BLaER1 (cell line): ENCODE results near the gene SEL1L2.

Experiments used
- H3K27ac ChIP-seq: shearing (Covaris generic); formaldehyde crosslinking; 2 replicates; pipeline ENCODE4 v1.8.1; 2022
- H3K27me3 ChIP-seq: shearing (Covaris generic); formaldehyde crosslinking; 2 replicates; pipeline ENCODE4 v1.8.1; 2022
- H3K36me3 ChIP-seq: shearing (Covaris generic); formaldehyde crosslinking; 2 replicates; pipeline ENCODE4 v1.8.1; 2022
- H3K4me1 ChIP-seq: shearing (Covaris generic); formaldehyde crosslinking; 2 replicates; pipeline ENCODE4 v1.8.1; 2022
- H3K4me2 ChIP-seq: shearing (Covaris generic); formaldehyde crosslinking; 2 replicates; pipeline ENCODE4 v1.8.1; 2022
- H3K4me3 ChIP-seq: shearing (Covaris generic); formaldehyde crosslinking; 2 replicates; pipeline ENCODE4 v1.8.1; 2022
- H3K9ac ChIP-seq: shearing (Covaris generic); formaldehyde crosslinking; 2 replicates; pipeline ENCODE4 v1.8.1; 2022
- H3K9me3 ChIP-seq: shearing (Covaris generic); formaldehyde crosslinking; 2 replicates; pipeline ENCODE4 v1.8.1; 2022
- H4K20me1 ChIP-seq: shearing (Covaris generic); formaldehyde crosslinking; 2 replicates; pipeline ENCODE4 v1.8.1; 2022
- Cebpa-rat ChIP-seq: shearing (Covaris generic); IDR thresholded peaks from 2 replicates; pipeline ENCODE4 v1.8.1; 2022

The SEL1L2 gene

DNA sequence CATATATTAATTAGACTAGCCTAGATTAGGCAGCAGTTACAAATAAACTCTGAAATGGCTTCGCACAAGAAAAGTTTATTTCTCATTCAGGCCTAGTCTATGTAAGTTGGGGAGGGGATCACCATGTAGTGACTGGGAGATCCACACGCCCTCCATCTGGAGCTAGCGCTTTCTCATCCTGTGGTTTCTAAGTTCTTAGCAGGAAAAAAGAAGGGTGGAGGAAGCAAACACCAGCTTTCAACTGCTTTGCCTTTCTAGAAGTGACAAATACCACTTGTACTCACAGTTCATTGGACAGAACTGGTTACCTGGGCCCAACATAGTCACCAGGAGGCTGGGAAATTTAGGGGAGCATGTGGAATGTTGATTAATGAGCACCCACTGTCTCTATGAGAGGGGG lies 158.9 kb downstream of the SEL1L2 start:
- Histone ChIP-seq H4K20me1 (no peaks in the 10 kb centered on the region), H3K4me3 (no peak overlapping the region), H3K4me1 (no peaks in the 10 kb centered on the region)

DNA sequence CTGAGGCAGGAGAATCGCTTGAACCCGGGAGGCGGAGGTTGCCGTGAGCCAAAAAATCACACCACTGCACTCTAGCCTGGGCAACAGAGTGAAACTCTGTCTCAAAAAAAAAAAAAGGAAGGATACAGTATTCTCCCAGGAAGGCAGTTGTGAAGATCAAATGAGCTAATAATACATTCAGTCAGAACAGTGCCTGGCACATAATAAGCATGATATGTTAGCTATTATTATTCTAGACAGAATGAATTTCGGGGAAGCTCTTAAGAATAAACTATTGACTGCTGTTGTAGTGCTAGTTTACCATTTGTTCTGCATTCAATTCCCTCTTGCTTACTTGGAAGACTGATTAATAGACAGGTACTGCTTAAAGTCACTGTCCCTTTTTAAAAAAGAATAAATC lies 164.9 kb downstream of the SEL1L2 start:
- no peak for TF ChIP-seq Cebpa-rat

More for the DNA sequence above, 158.9 kb downstream of the SEL1L2 start:
- no peak for TF ChIP-seq Cebpa-rat
- Histone ChIP-seq H3K27ac (no peak overlapping the region), H3K36me3 (no peaks in the 10 kb centered on the region), H3K9me3 (no peaks in the 10 kb centered on the region), H3K4me2 (no peak overlapping the region), H3K9ac (no peak overlapping the region), H3K27me3 (no peaks in the 10 kb centered on the region)

DNA sequence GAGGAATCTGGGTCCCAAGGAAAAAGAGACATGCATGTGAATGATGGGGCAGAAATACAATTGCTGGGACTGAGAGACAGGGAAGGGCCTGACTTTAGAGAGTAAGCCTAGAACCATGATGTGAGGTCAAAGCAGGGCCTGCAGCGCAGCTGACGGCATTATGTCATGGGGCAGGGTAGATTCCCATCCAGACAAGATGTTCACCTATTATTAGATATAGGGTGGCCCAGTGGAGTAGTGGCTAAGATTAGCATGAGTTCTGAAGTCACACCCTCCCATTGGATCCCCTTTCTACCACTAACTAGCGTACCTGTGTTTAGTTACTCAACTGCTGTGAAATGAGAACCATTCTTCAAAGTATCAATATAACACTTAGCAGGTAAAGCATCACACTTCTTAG lies 166.0 kb downstream of the SEL1L2 start:
- peaks cover 3% of the 10 kb centered on the region; the same call in 1 of the 2 replicates for H3K36me3 ChIP-seq
- H3K4me2 ChIP-seq = no peak overlapping the region
- TF ChIP-seq Cebpa-rat = no peak
- H3K9ac ChIP-seq = no peak overlapping the region
- H3K9me3 ChIP-seq = no peaks in the 10 kb centered on the region
- H3K27me3 ChIP-seq = no peaks in the 10 kb centered on the region
- peaks cover 8% of the 10 kb centered on the region for H3K4me1 ChIP-seq
- no peak overlapping the region for H3K4me3 ChIP-seq
- H3K27ac ChIP-seq = no peak overlapping the region
- H4K20me1 ChIP-seq = no peaks in the 10 kb centered on the region

More for the DNA sequence above, 164.9 kb downstream of the SEL1L2 start:
- H3K27ac ChIP-seq = no peak overlapping the region
- H3K9ac ChIP-seq = no peak overlapping the region
- no peak overlapping the region for H3K4me3 ChIP-seq
- H3K36me3 ChIP-seq = peaks cover 3% of the 10 kb centered on the region; the same call in 1 of the 2 replicates
- peaks cover 8% of the 10 kb centered on the region for H3K4me1 ChIP-seq
- H3K9me3 ChIP-seq = no peaks in the 10 kb centered on the region
- no peaks in the 10 kb centered on the region for H4K20me1 ChIP-seq
- peak overlapping the region; percentile 2 for H3K4me2 ChIP-seq
- no peaks in the 10 kb centered on the region for H3K27me3 ChIP-seq

DNA sequence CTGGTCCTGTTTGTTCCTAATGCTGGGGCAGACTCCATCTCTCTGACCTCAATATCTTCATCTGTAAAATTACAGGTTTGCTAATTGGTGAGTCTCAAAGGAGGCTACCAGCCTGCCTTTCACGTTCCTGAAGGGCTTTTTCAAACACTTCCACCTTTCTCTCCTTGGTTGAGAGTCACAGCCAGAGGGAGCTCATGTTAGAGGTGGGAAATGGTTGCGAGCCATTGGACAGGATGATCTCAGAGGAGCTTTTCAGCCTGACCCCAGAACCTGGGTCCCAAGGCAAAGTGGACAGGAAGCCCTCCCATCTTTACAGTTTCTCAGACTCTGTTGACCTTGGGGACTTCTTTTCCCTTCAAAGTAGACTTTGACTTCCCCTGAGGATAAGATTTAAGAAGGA lies 168.0 kb downstream of the SEL1L2 start:
- Histone ChIP-seq H3K4me1 (peaks cover 8% of the 10 kb centered on the region), H3K27me3 (no peaks in the 10 kb centered on the region), H3K9me3 (no peaks in the 10 kb centered on the region), H3K4me3 (no peak overlapping the region), H3K9ac (no peak overlapping the region), H3K27ac (no peak overlapping the region), H3K4me2 (no peak overlapping the region), H3K36me3 (peaks cover 16% of the 10 kb centered on the region; the same call in 1 of the 2 replicates), H4K20me1 (no peaks in the 10 kb centered on the region)
- no peak for TF ChIP-seq Cebpa-rat

DNA sequence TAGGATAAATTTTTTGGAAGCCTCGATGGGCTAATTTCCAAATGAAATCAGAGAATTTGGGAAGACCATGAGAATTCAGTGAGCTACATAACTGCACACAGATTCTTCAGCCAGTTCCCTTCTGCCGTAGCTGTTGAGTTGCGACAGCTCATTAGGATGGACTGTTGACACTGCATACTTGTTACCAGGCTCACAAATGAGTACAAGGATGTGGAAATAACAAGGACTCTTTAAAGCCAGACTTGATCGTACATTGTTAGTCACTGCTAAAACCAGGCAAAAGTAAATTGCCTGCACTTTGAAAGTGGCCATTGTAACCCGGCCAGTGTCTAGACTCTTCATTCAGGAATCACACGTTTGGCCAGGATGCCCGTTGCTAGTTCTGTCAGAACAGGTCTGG lies 168.5 kb downstream of the SEL1L2 start:
- Histone ChIP-seq H3K9me3 (no peaks in the 10 kb centered on the region), H4K20me1 (no peaks in the 10 kb centered on the region), H3K4me3 (no peak overlapping the region), H3K27me3 (no peaks in the 10 kb centered on the region), H3K27ac (no peak overlapping the region), H3K36me3 (peaks cover 22% of the 10 kb centered on the region), H3K9ac (no peak overlapping the region), H3K4me2 (no peak overlapping the region), H3K4me1 (peaks cover 8% of the 10 kb centered on the region)
- TF ChIP-seq Cebpa-rat = no peak

DNA sequence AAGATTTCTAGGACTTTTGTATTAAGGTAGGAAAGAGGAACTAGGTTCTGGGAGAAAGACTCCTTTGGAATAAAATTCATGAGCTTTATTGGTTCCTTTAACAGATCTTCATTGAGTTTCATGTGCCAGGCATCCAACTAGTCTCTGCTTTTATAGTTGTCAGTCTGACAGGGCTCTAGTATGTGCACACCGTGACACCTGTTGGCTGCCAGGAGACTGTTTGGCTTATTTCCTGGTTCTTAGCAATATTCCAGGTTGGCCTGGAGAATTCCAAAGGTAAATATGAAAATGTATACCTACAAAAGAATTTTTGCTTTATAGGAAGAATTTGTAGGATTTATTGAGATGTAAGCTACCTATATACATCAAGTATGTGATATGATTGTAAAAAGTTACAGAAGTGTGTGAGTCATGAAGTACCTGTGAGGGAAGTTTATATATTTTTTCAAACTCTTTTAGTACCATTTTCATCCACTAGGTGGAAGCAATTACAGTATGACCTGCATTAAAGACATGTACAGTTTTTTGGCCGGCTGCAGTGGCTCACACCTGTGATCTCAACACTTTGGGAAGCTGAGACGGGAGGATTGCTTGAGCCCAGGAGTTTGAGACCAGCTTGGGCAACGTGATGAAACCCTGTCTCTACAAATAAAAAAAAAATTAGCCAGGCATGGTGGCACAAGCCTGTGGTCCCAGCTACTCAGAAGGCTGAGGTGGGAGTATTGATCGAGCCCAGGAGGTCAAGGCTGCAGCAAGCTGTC lies 170.3 kb downstream of the SEL1L2 start:
- no peak overlapping the region for H3K9ac ChIP-seq
- no peak overlapping the region for H3K27ac ChIP-seq
- peaks cover 36% of the 10 kb centered on the region for H3K36me3 ChIP-seq
- H3K27me3 ChIP-seq = no peaks in the 10 kb centered on the region
- H3K4me3 ChIP-seq = no peak overlapping the region
- H3K9me3 ChIP-seq = no peaks in the 10 kb centered on the region
- H3K4me2 ChIP-seq = no peak overlapping the region
- H3K4me1 ChIP-seq = peaks cover 1% of the 10 kb centered on the region; the same call in 1 of the 2 replicates
- H4K20me1 ChIP-seq = no peaks in the 10 kb centered on the region
- no peak for TF ChIP-seq Cebpa-rat

DNA sequence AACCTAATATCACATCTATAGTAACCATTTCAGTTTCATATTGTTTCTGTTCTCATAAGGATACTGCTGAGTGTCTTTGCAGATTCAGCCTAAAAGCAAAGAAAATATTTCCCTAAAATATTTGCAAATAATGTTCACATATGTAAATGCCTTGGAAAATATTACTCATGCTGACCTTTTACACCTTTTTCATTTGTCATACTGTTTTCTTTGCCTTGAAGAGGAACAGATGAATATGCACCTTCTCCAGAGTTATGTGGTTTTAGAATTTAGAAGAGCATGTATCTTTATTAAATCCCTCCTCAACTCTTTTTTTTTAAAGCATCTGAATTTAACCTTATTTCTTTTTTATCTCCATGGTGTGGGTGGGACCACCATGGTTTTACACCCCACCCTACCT lies 173.1 kb downstream of the SEL1L2 start:
- Histone ChIP-seq H3K27me3 (no peaks in the 10 kb centered on the region), H3K27ac (no peak overlapping the region), H4K20me1 (peaks cover 6% of the 10 kb centered on the region; the same call in 1 of the 2 replicates), H3K4me1 (no peaks in the 10 kb centered on the region), H3K9me3 (no peaks in the 10 kb centered on the region), H3K4me3 (no peak overlapping the region), H3K36me3 (peaks cover 63% of the 10 kb centered on the region), H3K9ac (no peak overlapping the region), H3K4me2 (no peak overlapping the region)
- TF ChIP-seq Cebpa-rat = no peak

DNA sequence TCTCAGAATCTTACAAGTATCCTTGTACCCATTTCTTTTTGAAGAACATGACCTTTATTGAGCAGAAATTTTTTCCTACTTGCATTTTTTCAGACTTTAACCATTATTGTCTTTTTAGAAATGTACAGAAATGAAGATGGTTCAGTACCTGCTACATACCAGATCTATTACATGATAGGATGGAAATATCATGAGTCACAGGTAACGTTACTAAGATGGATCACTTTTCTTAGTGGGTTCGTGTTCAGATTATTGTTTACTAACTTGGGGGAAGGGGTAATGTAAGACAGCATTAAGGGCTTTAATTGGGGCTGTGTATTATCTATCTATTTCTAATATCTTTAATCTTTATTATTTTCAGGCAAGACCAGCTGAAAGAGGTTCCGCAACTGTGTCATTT lies 173.7 kb downstream of the SEL1L2 start:
- Histone ChIP-seq H3K9me3 (no peaks in the 10 kb centered on the region), H3K4me1 (no peaks in the 10 kb centered on the region), H3K36me3 (peaks cover 69% of the 10 kb centered on the region), H3K27ac (no peak overlapping the region), H4K20me1 (peaks cover 10% of the 10 kb centered on the region; the same call in 1 of the 2 replicates), H3K4me2 (no peak overlapping the region), H3K9ac (no peak overlapping the region), H3K27me3 (no peaks in the 10 kb centered on the region), H3K4me3 (no peak overlapping the region)
- TF ChIP-seq Cebpa-rat = no peak

DNA sequence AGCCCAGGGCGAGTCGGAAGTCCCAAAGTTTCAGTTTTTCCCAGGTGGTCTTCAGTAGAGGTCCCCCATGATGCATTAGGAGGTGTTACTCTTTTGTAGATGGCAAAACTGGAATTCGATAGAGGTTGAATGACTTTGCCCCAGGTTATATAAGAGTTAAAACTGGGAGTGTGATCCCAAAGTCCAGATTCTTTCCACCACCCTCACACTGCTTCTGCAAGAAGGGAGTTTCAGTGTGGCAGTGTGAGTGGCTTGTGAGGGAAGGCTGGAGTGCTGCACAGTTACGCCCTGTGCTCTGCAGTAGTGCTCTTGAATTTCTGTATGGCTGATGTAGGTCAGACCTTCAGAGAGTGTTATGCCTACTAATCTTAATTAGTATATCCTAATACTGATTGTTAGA lies 175.7 kb downstream of the SEL1L2 start:
- no peak for TF ChIP-seq Cebpa-rat
- Histone ChIP-seq H3K27ac (no peak overlapping the region), H3K36me3 (peaks cover 87% of the 10 kb centered on the region), H3K27me3 (no peaks in the 10 kb centered on the region), H3K9me3 (no peaks in the 10 kb centered on the region), H4K20me1 (peaks cover 19% of the 10 kb centered on the region; the same call in 1 of the 2 replicates), H3K4me1 (no peaks in the 10 kb centered on the region), H3K9ac (no peak overlapping the region), H3K4me2 (no peak overlapping the region), H3K4me3 (no peak overlapping the region)

DNA sequence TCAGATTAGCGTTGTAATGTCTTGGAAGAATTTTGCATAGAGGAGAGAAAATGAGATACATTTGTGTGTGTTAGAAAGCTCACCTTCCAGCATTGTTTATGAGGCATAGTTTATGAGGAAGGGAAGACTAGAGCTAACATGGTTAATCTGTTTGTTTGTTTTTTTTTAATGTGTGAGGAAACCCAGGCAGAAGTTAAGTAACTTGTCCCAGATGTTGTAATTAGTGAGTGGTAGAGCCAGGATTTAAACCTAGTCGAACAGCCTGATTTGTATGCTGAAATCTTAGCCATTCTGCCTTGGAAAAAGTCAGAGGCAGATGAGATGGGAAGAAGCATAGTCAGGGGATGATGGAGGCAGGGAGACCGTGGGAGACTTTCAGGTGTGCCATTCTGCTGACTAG lies 176.5 kb downstream of the SEL1L2 start:
- peaks cover 94% of the 10 kb centered on the region for H3K36me3 ChIP-seq
- no peak overlapping the region for H3K4me3 ChIP-seq
- no peaks in the 10 kb centered on the region for H3K9me3 ChIP-seq
- no peak overlapping the region for H3K9ac ChIP-seq
- H4K20me1 ChIP-seq = peaks cover 19% of the 10 kb centered on the region; the same call in 1 of the 2 replicates
- no peaks in the 10 kb centered on the region for H3K27me3 ChIP-seq
- H3K4me1 ChIP-seq = no peaks in the 10 kb centered on the region
- no peak for TF ChIP-seq Cebpa-rat
- no peak overlapping the region for H3K27ac ChIP-seq
- no peak overlapping the region for H3K4me2 ChIP-seq
